Spleen (tissue), 7 donors: ENCODE results near the gene CSNK2A2.

Experiments
- POLR2A ChIP-seq, 3 donors: fragments of 450-650 bp; IDR thresholded peaks; one replicate each; pipeline ENCODE4 v1.5.1; 2017; ENCODE audit warnings: antibody characterized with exemption in 3 of 3, mild to moderate bottlenecking in 1 of 3
- POLR2AphosphoS5 ChIP-seq, 3 donors: sonication (generic); formaldehyde crosslinking; IDR thresholded peaks; one replicate each; pipeline ENCODE4 v1.5.1; 2017; ENCODE audit warnings: antibody characterized with exemption in 3 of 3
- TF ChIP-seq, protein P1 (sequence below), 11 experiments: fragments of 200-600 bp in 7 of 11; fragments of 450-650 bp in 4 of 11; sonication (generic) in 4 of 11; IDR thresholded peaks in 8 of 11; conservative IDR thresholded peaks in 3 of 11; 1 replicate in 7 of 11; 2 replicates in 4 of 11; pipeline versions ENCODE4 v1.4.0 to v1.8.0; 2016 to 2021; ENCODE audit warnings: antibody characterized with exemption in 11 of 11, inconsistent platforms in 4 of 11, mild to moderate bottlenecking in 1 of 11
- donor health status: DM: no; HTN: no; CAD: no; lungs with moderate emphysema.
- donor health status: DM: no; HTN: no; CAD: no.
- donor health status: DM: no; HTN: no; CAD: no.

DNA sequence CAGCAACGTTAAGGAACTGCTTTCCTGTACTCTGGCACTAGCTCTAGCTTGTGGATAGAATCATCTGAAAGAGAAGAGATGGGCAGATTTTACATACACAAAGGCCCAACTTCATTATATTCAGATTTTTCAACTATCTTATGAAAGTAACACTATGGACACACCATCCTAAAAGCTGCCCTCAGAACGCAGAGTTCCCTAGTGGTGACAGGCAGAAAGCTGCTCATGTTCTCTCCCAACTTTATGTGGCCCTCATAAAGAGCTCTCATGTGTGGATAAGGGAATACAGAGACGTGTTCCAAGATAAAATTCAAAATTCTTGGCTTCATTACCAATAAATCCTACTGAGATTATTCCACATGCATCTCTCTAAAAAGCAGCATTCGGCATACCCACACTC is 70.3 kb downstream of the CSNK2A2 start:
- TF ChIP-seq POLR2A (IDR thresholded peaks at IDR 0.05) (no peak), POLR2AphosphoS5 (IDR thresholded peaks at IDR 0.05) (no peak)
- TF ChIP-seq, protein P1, sequence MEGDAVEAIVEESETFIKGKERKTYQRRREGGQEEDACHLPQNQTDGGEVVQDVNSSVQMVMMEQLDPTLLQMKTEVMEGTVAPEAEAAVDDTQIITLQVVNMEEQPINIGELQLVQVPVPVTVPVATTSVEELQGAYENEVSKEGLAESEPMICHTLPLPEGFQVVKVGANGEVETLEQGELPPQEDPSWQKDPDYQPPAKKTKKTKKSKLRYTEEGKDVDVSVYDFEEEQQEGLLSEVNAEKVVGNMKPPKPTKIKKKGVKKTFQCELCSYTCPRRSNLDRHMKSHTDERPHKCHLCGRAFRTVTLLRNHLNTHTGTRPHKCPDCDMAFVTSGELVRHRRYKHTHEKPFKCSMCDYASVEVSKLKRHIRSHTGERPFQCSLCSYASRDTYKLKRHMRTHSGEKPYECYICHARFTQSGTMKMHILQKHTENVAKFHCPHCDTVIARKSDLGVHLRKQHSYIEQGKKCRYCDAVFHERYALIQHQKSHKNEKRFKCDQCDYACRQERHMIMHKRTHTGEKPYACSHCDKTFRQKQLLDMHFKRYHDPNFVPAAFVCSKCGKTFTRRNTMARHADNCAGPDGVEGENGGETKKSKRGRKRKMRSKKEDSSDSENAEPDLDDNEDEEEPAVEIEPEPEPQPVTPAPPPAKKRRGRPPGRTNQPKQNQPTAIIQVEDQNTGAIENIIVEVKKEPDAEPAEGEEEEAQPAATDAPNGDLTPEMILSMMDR (IDR thresholded peaks at IDR 0.05 in 8 of 11, conservative IDR thresholded peaks at IDR 0.05 in 3 of 11) = no peak
